Mesendoderm (in vitro differentiated cells): ENCODE data around the gene NFXL1.

Experiments
- DNase-seq: peaks from one replicate; pipeline ENCODE4 v3.0.0; 2013
- H2AK5ac ChIP-seq: 2 replicates; pipeline ENCODE4 v1.6.1; 2013; ENCODE audit warnings: low read length, inconsistent platforms
- H2BK120ac ChIP-seq: 2 replicates; pipeline ENCODE4 v1.6.1; 2013; ENCODE audit warnings: low read depth, mild to moderate bottlenecking, low read length, moderate library complexity, mixed read lengths
- H2BK15ac ChIP-seq: replicated peaks from 2 replicates; pipeline ENCODE4 v1.6.1; 2013; ENCODE audit warnings: low read depth, mild to moderate bottlenecking, moderate library complexity
- H2BK5ac ChIP-seq: 2 replicates; pipeline ENCODE4 v1.6.1; 2013; ENCODE audit warnings: low read length, inconsistent platforms
- H3K18ac ChIP-seq: 2 replicates; pipeline ENCODE4 v1.6.1; 2013; ENCODE audit warnings: mild to moderate bottlenecking, low read length, mixed read lengths
- H3K23ac ChIP-seq: one replicate; pipeline ENCODE4 v1.6.1; 2013; ENCODE audit warnings: low read length
- H3K27ac ChIP-seq: 2 replicates; pipeline ENCODE4 v1.5.1; 2013; ENCODE audit warnings: low read depth, mild to moderate bottlenecking, inconsistent platforms, low read length, moderate library complexity
- H3K27me3 ChIP-seq: 2 replicates; pipeline ENCODE4 v1.6.1; 2013; ENCODE audit warnings: low read length, control low read depth, mild to moderate bottlenecking, inconsistent platforms; ENCODE audit not compliant: insufficient read depth, poor library complexity
- H3K36me3 ChIP-seq: 2 replicates; pipeline ENCODE4 v1.6.1; 2013; ENCODE audit warnings: low read length, inconsistent platforms; ENCODE audit not compliant: control insufficient read depth, insufficient read depth
- H3K4ac ChIP-seq: one replicate; pipeline ENCODE4 v1.6.1; 2013; ENCODE audit warnings: low read depth, mild to moderate bottlenecking, low read length, moderate library complexity
- H3K4me1 ChIP-seq: 2 replicates; pipeline ENCODE4 v1.6.1; 2013; ENCODE audit warnings: low read depth, low read length, inconsistent platforms; ENCODE audit not compliant: control insufficient read depth
- H3K4me2 ChIP-seq: 2 replicates; pipeline ENCODE4 v1.6.1; 2013; ENCODE audit warnings: low read length
- H3K4me3 ChIP-seq: 2 replicates; pipeline ENCODE4 v1.5.1; 2013; ENCODE audit warnings: mild to moderate bottlenecking, low read length
- H3K56ac ChIP-seq: one replicate; pipeline ENCODE4 v1.6.1; 2013; ENCODE audit warnings: low read length
- H3K79me1 ChIP-seq: 2 replicates; pipeline ENCODE4 v1.6.1; 2013; ENCODE audit warnings: low read length, inconsistent platforms
- H3K79me2 ChIP-seq: 2 replicates; pipeline ENCODE4 v1.6.1; 2013; ENCODE audit warnings: mild to moderate bottlenecking, low read length; ENCODE audit not compliant: control insufficient read depth, insufficient read depth
- H3K9ac ChIP-seq: 2 replicates; pipeline ENCODE4 v1.6.1; 2013; ENCODE audit warnings: low read length, inconsistent platforms
- H4K5ac ChIP-seq: one replicate; pipeline ENCODE4 v1.6.1; 2013; ENCODE audit warnings: low read length
- H4K8ac ChIP-seq: one replicate; pipeline ENCODE4 v1.6.1; 2013; ENCODE audit warnings: low read depth, mild to moderate bottlenecking, control low read depth, low read length, moderate library complexity
- WGBS: extraction: QIAGEN DNeasy Blood & Tissue Kit; methylation state at CpG from one replicate; pipeline ENCODE4 v1.1.7; 2013; ENCODE audit warnings: low lambda C conversion rate, missing lambda C conversion rate; ENCODE audit not compliant: insufficient coverage; ENCODE audit errors: extremely low coverage; 5-methylcytosine and 5-hydroxymethylcytosine counted together

Gene NFXL1

GRCh38 chr4:47814618-47815295 lies 99.6 kb downstream of the NFXL1 start:
- Histone ChIP-seq H3K18ac (no peak overlapping the region), H3K4ac (no peak overlapping the region), H3K27me3 (no peaks in the 10 kb centered on the region), H2BK15ac (no peak overlapping the region), H4K8ac (no peak overlapping the region), H4K5ac (no peak overlapping the region), H3K4me1 (peaks cover 4% of the 10 kb centered on the region), H2BK120ac (no peak overlapping the region), H3K56ac (no peak overlapping the region), H3K9ac (no peak overlapping the region), H3K27ac (no peak overlapping the region), H3K23ac (no peak overlapping the region), H3K79me2 (no peaks in the 10 kb centered on the region), H2AK5ac (no peak overlapping the region), H2BK5ac (no peak overlapping the region), H3K79me1 (no peaks in the 10 kb centered on the region), H3K4me2 (no peak overlapping the region), H3K4me3 (no peak overlapping the region), H3K36me3 (no peaks in the 10 kb centered on the region)
- no CpG with 5 or more reads among the region's 6 CpGs for WGBS
- no peak for DNase-seq

- Histone ChIP-seq H4K5ac (no peak overlapping the region), H2BK15ac (no peak overlapping the region), H4K8ac (no peak overlapping the region), H2AK5ac (no peak overlapping the region), H2BK120ac (no peak overlapping the region), H3K9ac (no peak overlapping the region), H2BK5ac (no peak overlapping the region), H3K23ac (no peak overlapping the region), H3K4me2 (no peak overlapping the region), H3K79me1 (no peaks in the 10 kb centered on the region), H3K56ac (no peak overlapping the region), H3K27ac (no peak overlapping the region), H3K27me3 (no peaks in the 10 kb centered on the region), H3K4me1 (peaks cover 4% of the 10 kb centered on the region), H3K79me2 (no peaks in the 10 kb centered on the region), H3K4me3 (no peak overlapping the region), H3K18ac (no peak overlapping the region), H3K36me3 (no peaks in the 10 kb centered on the region), H3K4ac (no peak overlapping the region)
- WGBS, result no CpG with 5 or more reads among the region's 3 CpGs
- no peak for DNase-seq
Observed at GRCh38 chr4:47809654-47810203, 104.7 kb downstream of the NFXL1 start.

- Histone ChIP-seq H3K9ac (no peak overlapping the region), H3K56ac (no peak overlapping the region), H3K27ac (no peak overlapping the region), H3K4me3 (no peak overlapping the region), H3K36me3 (no peaks in the 10 kb centered on the region), H3K79me1 (no peaks in the 10 kb centered on the region), H3K4me1 (no peaks in the 10 kb centered on the region), H3K23ac (no peak overlapping the region), H4K5ac (no peak overlapping the region), H2BK120ac (no peak overlapping the region), H4K8ac (no peak overlapping the region), H3K79me2 (no peaks in the 10 kb centered on the region), H3K4ac (no peak overlapping the region), H2BK15ac (no peak overlapping the region), H3K27me3 (no peaks in the 10 kb centered on the region), H2BK5ac (no peak overlapping the region), H2AK5ac (no peak overlapping the region), H3K18ac (no peak overlapping the region), H3K4me2 (no peak overlapping the region)
- no peak for DNase-seq
- WGBS, result 100% methylated on average over 4 of the region's 7 CpGs
Observed at GRCh38 chr4:47804598-47804997, 109.8 kb downstream of the NFXL1 start.

- Histone ChIP-seq H3K9ac (no peak overlapping the region), H3K36me3 (no peaks in the 10 kb centered on the region), H3K4me2 (no peak overlapping the region), H2BK5ac (no peak overlapping the region), H3K18ac (no peak overlapping the region), H3K79me2 (no peaks in the 10 kb centered on the region), H4K5ac (no peak overlapping the region), H3K4me3 (no peak overlapping the region), H3K27ac (no peak overlapping the region), H3K56ac (no peak overlapping the region), H2AK5ac (no peak overlapping the region), H3K27me3 (no peaks in the 10 kb centered on the region), H3K4ac (no peak overlapping the region), H3K23ac (no peak overlapping the region), H3K79me1 (no peaks in the 10 kb centered on the region), H2BK15ac (no peak overlapping the region), H4K8ac (no peak overlapping the region), H2BK120ac (no peak overlapping the region), H3K4me1 (no peaks in the 10 kb centered on the region)
- DNase-seq, result no peak
- no CpG with 5 or more reads among the region's 3 CpGs for whole genome bisulfite sequencing
Observed at GRCh38 chr4:47801481-47802002, 112.8 kb downstream of the NFXL1 start.

GRCh38 chr4:47798165-47798564 lies 116.2 kb downstream of the NFXL1 start:
- H3K18ac ChIP-seq, result no peak overlapping the region
- H3K27ac ChIP-seq, result no peak overlapping the region
- H3K23ac ChIP-seq, result no peak overlapping the region
- no peak overlapping the region for H3K4ac ChIP-seq
- no peak overlapping the region for H2AK5ac ChIP-seq
- H4K5ac ChIP-seq, result no peak overlapping the region
- H3K27me3 ChIP-seq, result no peaks in the 10 kb centered on the region
- no peak overlapping the region for H3K4me3 ChIP-seq
- H4K8ac ChIP-seq, result no peak overlapping the region
- H3K56ac ChIP-seq, result no peak overlapping the region
- no peaks in the 10 kb centered on the region for H3K36me3 ChIP-seq
- H2BK120ac ChIP-seq, result no peak overlapping the region
- no peaks in the 10 kb centered on the region for H3K4me1 ChIP-seq
- H2BK5ac ChIP-seq, result no peak overlapping the region
- no peak overlapping the region for H2BK15ac ChIP-seq
- no peak overlapping the region for H3K9ac ChIP-seq
- no peaks in the 10 kb centered on the region for H3K79me2 ChIP-seq
- DNase-seq, result no peak
- no CpG with 5 or more reads among the region's 3 CpGs for WGBS
- H3K4me2 ChIP-seq, result no peak overlapping the region
- no peaks in the 10 kb centered on the region for H3K79me1 ChIP-seq
